Measurements from ENCODE around the gene RPS6KB1.

The RPS6KB1 gene

GRCh38 chr17:59858932-59859331 is 34.0 kb upstream of the RPS6KB1 start:
- TF ChIP-seq, protein P1, sequence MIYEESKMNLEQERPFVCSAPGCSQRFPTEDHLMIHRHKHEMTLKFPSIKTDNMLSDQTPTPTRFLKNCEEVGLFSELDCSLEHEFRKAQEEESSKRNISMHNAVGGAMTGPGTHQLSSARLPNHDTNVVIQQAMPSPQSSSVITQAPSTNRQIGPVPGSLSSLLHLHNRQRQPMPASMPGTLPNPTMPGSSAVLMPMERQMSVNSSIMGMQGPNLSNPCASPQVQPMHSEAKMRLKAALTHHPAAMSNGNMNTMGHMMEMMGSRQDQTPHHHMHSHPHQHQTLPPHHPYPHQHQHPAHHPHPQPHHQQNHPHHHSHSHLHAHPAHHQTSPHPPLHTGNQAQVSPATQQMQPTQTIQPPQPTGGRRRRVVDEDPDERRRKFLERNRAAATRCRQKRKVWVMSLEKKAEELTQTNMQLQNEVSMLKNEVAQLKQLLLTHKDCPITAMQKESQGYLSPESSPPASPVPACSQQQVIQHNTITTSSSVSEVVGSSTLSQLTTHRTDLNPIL (CRISPR knock-in tag; IDR thresholded peaks at IDR 0.05; ENCODE audit: low read depth): no peak
- TF ChIP-seq POU6F1 (CRISPR knock-in tag; IDR thresholded peaks at IDR 0.05; ENCODE audit: borderline replicate concordance, low read depth): no peak
- TF ChIP-seq ZNF70 (CRISPR knock-in tag; IDR thresholded peaks at IDR 0.05): no peak
- no peak for TF ChIP-seq OSR1 (CRISPR knock-in tag; IDR thresholded peaks at IDR 0.05)
- TF ChIP-seq PPARA (CRISPR knock-in tag; IDR thresholded peaks at IDR 0.05; ENCODE audit: borderline replicate concordance): no peak
- TF ChIP-seq ZFP3 (CRISPR knock-in tag; IDR thresholded peaks at IDR 0.05): no peak
- no peak for TF ChIP-seq TOX (CRISPR knock-in tag; IDR thresholded peaks at IDR 0.05; ENCODE audit: borderline replicate concordance)
- TF ChIP-seq ESRRG (CRISPR knock-in tag; IDR thresholded peaks at IDR 0.05): no peak
- TF ChIP-seq TSHZ2 (CRISPR knock-in tag; IDR thresholded peaks at IDR 0.05): no peak
- no peak for TF ChIP-seq CSDC2 (CRISPR knock-in tag; IDR thresholded peaks at IDR 0.05)
- no peak for TF ChIP-seq SNAI2 (CRISPR knock-in tag; IDR thresholded peaks at IDR 0.05)
- no peak for TF ChIP-seq ISL1 (CRISPR knock-in tag; IDR thresholded peaks at IDR 0.05)
- TF ChIP-seq ZNF8 (CRISPR knock-in tag; IDR thresholded peaks at IDR 0.05): no peak
- no peak for TF ChIP-seq ZC3H10 (CRISPR knock-in tag; IDR thresholded peaks at IDR 0.05)
- TF ChIP-seq ZFP30 (CRISPR knock-in tag; IDR thresholded peaks at IDR 0.05): no peak
- no peak for TF ChIP-seq ZNF565 (CRISPR knock-in tag; conservative IDR thresholded peaks at IDR 0.05; ENCODE audit: low read depth)
- TF ChIP-seq RARB (CRISPR knock-in tag; IDR thresholded peaks at IDR 0.05): no peak
- TF ChIP-seq PATZ1 (CRISPR knock-in tag; IDR thresholded peaks at IDR 0.05; ENCODE audit: borderline replicate concordance): no peak
- TF ChIP-seq ARNTL (CRISPR knock-in tag; IDR thresholded peaks at IDR 0.05; ENCODE audit: borderline replicate concordance, low read depth): no peak
- ATAC-seq: peak; percentile 15

GRCh38 chr17:59859444-59860025 is 33.4 kb upstream of the RPS6KB1 start:
- TF ChIP-seq PATZ1 (CRISPR knock-in tag; IDR thresholded peaks at IDR 0.05; ENCODE audit: borderline replicate concordance) (no peak), RARB (CRISPR knock-in tag; IDR thresholded peaks at IDR 0.05) (no peak), ZFP30 (CRISPR knock-in tag; IDR thresholded peaks at IDR 0.05) (no peak), BACH2 (CRISPR knock-in tag; IDR thresholded peaks at IDR 0.05; ENCODE audit: borderline replicate concordance) (no peak), ZFP3 (CRISPR knock-in tag; IDR thresholded peaks at IDR 0.05) (no peak), TSHZ2 (CRISPR knock-in tag; IDR thresholded peaks at IDR 0.05) (no peak), ZNF70 (CRISPR knock-in tag; IDR thresholded peaks at IDR 0.05) (no peak), ARNTL (CRISPR knock-in tag; IDR thresholded peaks at IDR 0.05; ENCODE audit: borderline replicate concordance, low read depth) (no peak)
- TF ChIP-seq, protein P1 (CRISPR knock-in tag; IDR thresholded peaks at IDR 0.05; ENCODE audit: low read depth): no peak
- peak; percentile 79 for ATAC-seq
